DOHH2 (cell line): ENCODE measurements around the gene HMGN3.

Experiments used
- H3F3A ChIP-seq: fragments of 200-600 bp; sonication (generic), shearing (Covaris generic); 2 replicates; pipeline ENCODE4 v1.6.0; 2016; ENCODE audit warnings: antibody characterized with exemption, mild to moderate bottlenecking; ENCODE audit not compliant: control insufficient read depth, insufficient read depth
- H3K27ac ChIP-seq: fragments of 200-600 bp; sonication (generic); 2 replicates; pipeline ENCODE4 v1.5.1; 2014; ENCODE audit warnings: low read depth, mild to moderate bottlenecking, low read length, moderate library complexity
- H3K27me3 ChIP-seq: fragments of 200-600 bp; sonication (generic); 2 replicates; pipeline ENCODE4 v1.6.1; 2014; ENCODE audit warnings: mild to moderate bottlenecking, low read length, mixed read lengths; ENCODE audit not compliant: control insufficient read depth
- H3K36me3 ChIP-seq: fragments of 200-600 bp; sonication (generic); 2 replicates; pipeline ENCODE4 v1.6.1; 2014; ENCODE audit warnings: mild to moderate bottlenecking, low read length, moderate library complexity, mixed read lengths; ENCODE audit not compliant: control insufficient read depth
- H3K4me1 ChIP-seq: fragments of 200-600 bp; sonication (generic); 2 replicates; pipeline ENCODE4 v1.6.1; 2014; ENCODE audit warnings: mild to moderate bottlenecking, low read length, mixed read lengths; ENCODE audit not compliant: control insufficient read depth
- H3K4me2 ChIP-seq: fragments of 200-600 bp; sonication (generic); 2 replicates; pipeline ENCODE4 v1.6.0; 2014; ENCODE audit warnings: mild to moderate bottlenecking, low read length, moderate library complexity
- H3K4me3 ChIP-seq: fragments of 200-600 bp; sonication (generic); 2 replicates; pipeline ENCODE4 v1.5.1; 2014; ENCODE audit warnings: mild to moderate bottlenecking, low read length, mixed read lengths
- H3K79me2 ChIP-seq: fragments of 200-600 bp; sonication (generic); 2 replicates; pipeline ENCODE4 v1.6.1; 2014; ENCODE audit warnings: mild to moderate bottlenecking, low read length, mixed read lengths; ENCODE audit not compliant: control insufficient read depth
- H3K9me2 ChIP-seq: fragments of 200-600 bp; sonication (generic); replicated peaks from 2 replicates; pipeline ENCODE4 v1.6.1; 2014; ENCODE audit warnings: mild to moderate bottlenecking, low read length, mixed read lengths; ENCODE audit not compliant: control insufficient read depth
- H3K9me3 ChIP-seq: fragments of 200-600 bp; sonication (generic); 2 replicates; pipeline ENCODE4 v1.6.1; 2014; ENCODE audit warnings: antibody characterized with exemption, low read length, mixed read lengths; ENCODE audit not compliant: control insufficient read depth, insufficient read depth
- H4K20me1 ChIP-seq: fragments of 200-600 bp; sonication (generic); 2 replicates; pipeline ENCODE4 v1.6.0; 2014; ENCODE audit warnings: low read depth, mild to moderate bottlenecking, antibody characterized with exemption, low read length, moderate library complexity; ENCODE audit not compliant: control insufficient read depth, insufficient read depth
- CTCF ChIP-seq: fragments of 200-600 bp; sonication (generic); IDR thresholded peaks from one replicate; pipeline ENCODE4 v1.5.1; 2014; ENCODE audit warnings: antibody characterized with exemption, mild to moderate bottlenecking, low read depth, low read length; ENCODE audit not compliant: poor library complexity, severe bottlenecking
- EZH2phosphoT487 ChIP-seq: fragments of 200-600 bp; sonication (generic); IDR thresholded peaks from 2 replicates; pipeline ENCODE4 v1.6.1; 2017; ENCODE audit warnings: borderline replicate concordance, mild to moderate bottlenecking, antibody characterized with exemption, low read length, moderate library complexity, mixed read lengths

HMGN3 gene

DNA sequence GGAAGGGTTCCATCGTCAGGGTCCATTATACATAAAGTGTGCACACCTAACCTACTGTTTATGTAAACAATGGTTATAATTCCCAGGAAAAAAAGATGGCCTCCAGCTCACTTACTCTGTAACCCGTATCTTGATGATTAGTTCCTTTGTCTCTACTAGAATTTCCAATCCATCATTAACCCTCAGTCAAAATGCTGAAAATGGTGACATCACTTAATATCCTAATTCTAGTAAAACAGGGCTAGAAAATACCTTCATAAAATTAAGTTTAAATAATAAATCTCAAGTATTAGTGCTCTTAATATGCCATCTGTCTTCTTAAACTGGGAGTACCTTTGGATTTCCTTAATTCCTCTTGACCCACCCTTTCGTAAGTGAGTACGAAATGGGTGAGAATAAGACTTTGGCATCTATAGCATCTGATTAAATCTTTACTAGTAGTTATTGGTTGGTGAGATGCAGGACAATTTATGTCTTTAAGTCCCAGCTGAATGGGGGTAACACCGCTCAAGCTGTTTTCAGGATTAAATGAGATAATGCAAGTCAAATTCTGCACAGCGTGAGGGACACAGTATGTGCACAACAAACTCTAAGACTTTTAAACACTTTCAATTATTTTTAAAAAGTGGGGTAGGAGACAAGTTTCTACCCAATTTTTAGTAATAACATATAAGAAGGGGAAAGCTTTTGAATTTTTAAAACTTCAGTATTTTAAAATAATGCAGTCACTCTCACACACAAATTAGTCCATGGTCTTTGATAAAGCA is 1.6 kb downstream of the HMGN3 start:
- Histone ChIP-seq H3K36me3 (peaks cover 18% of the 10 kb centered on the region), H3K27ac (no peak overlapping the region), H3K4me3 (peak overlapping the region; percentile 98), H3K79me2 (peaks cover 64% of the 10 kb centered on the region), H3K9me3 (no peaks in the 10 kb centered on the region), H3F3A (no peaks in the 10 kb centered on the region), H3K9me2 (no peaks in the 10 kb centered on the region), H3K27me3 (no peaks in the 10 kb centered on the region), H4K20me1 (no peaks in the 10 kb centered on the region), H3K4me2 (peak overlapping the region; percentile 84), H3K4me1 (peaks cover 31% of the 10 kb centered on the region)
- TF ChIP-seq EZH2phosphoT487 (no peak), CTCF (no peak)

GRCh38 chr6:79231666-79232065 is 2.8 kb downstream of the HMGN3 start:
- H4K20me1 ChIP-seq: no peaks in the 10 kb centered on the region
- H3K36me3 ChIP-seq: peaks cover 18% of the 10 kb centered on the region
- H3K9me3 ChIP-seq: no peaks in the 10 kb centered on the region
- no peak overlapping the region for H3K27ac ChIP-seq
- H3K9me2 ChIP-seq: no peaks in the 10 kb centered on the region
- H3F3A ChIP-seq: no peaks in the 10 kb centered on the region
- H3K4me2 ChIP-seq: peak overlapping the region; percentile 84
- H3K4me1 ChIP-seq: peaks cover 31% of the 10 kb centered on the region
- no peak for TF ChIP-seq EZH2phosphoT487
- TF ChIP-seq CTCF: no peak
- H3K79me2 ChIP-seq: peaks cover 76% of the 10 kb centered on the region
- H3K4me3 ChIP-seq: no peak overlapping the region
- H3K27me3 ChIP-seq: no peaks in the 10 kb centered on the region

DNA sequence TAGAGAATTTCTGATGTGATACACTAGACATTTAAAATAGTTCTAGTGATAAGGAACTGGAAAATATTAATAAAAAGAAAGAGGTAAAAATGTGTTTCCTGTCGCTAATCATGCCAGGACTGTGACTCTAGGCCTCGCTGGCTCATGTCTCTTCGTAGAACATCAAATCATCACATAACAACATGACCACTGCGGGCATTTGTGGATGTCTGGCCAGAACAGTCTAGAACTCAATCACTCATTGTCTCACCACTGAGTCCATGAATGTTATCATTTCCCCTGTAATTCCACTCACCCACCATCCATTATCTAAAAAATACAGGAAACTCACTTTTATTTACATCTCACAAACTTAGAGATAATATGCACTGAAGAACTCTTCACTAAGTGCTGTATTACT is 3.4 kb downstream of the HMGN3 start:
- peaks cover 81% of the 10 kb centered on the region for H3K79me2 ChIP-seq
- peaks cover 31% of the 10 kb centered on the region for H3K4me1 ChIP-seq
- H3F3A ChIP-seq: no peaks in the 10 kb centered on the region
- H3K9me2 ChIP-seq: no peaks in the 10 kb centered on the region
- no peak overlapping the region for H3K4me3 ChIP-seq
- H4K20me1 ChIP-seq: no peaks in the 10 kb centered on the region
- TF ChIP-seq CTCF (no peak), EZH2phosphoT487 (no peak)
- peaks cover 18% of the 10 kb centered on the region for H3K36me3 ChIP-seq
- no peak overlapping the region for H3K27ac ChIP-seq
- H3K4me2 ChIP-seq: peak overlapping the region; percentile 84
- H3K9me3 ChIP-seq: no peaks in the 10 kb centered on the region
- H3K27me3 ChIP-seq: no peaks in the 10 kb centered on the region
